GM20431 (cell line): ENCODE results near the gene CAPN11.

ENCODE experiments used
- in situ Hi-C: fragments of 300-500 bp; cut with MseI, MboI; formaldehyde crosslinking; loops from one replicate; pipeline ENCODE4 v1.15.0; 2020; ENCODE audit warnings: low sequenced_read_pairs; ENCODE audit not compliant: unreplicated experiment

Gene CAPN11

DNA sequence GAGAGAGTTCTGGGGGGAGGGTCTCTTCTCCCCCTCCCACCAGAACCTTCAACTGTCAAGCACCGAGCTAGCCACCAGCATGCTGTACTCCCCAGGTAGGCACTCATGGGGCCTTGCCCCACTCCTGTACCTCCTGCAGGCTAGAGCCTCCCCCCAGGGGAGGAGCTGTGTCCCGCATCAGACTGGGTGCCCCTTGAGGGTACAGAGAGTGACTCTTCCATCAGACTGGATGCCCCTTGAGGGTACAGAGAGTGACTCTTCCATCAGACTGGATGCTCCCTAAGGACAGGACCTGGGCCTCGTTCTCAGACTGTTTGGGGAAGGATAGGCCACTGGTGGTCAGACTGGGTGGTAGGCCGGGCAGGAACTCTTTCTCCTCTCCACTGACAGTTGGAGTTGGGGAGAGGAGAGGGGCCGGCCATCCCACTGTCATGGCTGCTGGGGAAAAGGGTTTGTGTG, at the start of gene CAPN11:
CAPN11 (plus strand) TSS at position 51 of the 459 bp plus-strand sequence; CDS start at position 80, 29 bp downstream.
- in situ Hi-C loops: loop anchor here (10.0 to 25.0 kb wide), 2 partner anchors 54 to 179 kb away; partner anchors contain the start of gene SPATS1

DNA sequence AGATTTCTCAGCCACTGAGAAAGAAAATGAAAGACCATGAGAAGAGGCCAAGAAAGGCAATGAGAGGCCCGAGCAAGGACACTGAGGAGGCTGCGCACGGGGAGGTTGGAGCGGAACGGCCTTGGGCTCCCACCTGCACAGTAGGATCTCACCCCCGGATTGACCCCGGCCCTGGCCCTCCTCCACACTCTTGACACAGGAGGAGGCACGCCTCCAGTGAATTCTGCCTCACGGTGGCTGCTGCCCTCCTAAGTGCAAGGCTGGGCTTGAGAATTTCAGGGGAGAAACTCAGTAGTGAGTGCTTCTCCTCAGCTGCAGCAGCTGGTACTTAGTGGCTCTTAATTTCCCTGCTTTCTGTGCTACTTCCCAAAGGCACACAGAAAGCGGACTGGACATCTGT, 49.4 kb upstream of the CAPN11 start:
- in situ Hi-C loops: loop anchor here (10.0 kb wide), 1 partner anchor 46 kb away; the partner anchor contains the start of gene CAPN11

DNA sequence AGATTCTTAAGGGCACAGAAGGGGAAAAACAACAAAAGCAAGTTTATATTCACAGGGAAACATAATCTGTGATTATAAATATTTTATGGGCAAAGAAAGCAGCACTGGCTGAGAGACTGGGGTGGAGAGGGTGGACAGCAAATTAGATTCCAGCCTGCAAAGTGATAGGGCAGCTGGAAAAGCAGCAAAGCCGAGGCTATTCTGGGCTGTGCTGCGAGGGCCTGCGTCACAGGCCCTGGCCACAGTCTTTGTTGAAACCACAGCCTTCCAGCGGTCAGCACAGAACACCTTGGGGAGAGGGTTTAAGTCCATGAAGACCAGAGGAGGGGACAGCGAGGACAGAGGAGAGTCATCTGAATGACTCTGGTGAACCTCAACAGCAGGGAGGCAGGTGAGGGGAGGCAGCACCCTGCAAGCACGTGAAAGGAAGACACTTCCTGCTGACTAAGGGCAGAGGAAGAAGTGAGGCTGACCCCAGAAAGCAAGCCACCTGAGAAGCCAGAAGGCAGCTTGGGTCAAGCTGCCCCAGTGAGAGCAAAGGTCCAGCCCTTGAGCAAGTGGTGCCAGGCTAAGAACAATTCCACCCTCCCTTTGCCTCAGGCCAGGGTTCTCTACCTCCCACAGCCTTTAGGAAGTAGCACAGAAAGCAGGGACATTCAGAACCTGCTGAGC, 48.5 kb upstream of the CAPN11 start:
- in situ Hi-C loops: no loop called here

DNA sequence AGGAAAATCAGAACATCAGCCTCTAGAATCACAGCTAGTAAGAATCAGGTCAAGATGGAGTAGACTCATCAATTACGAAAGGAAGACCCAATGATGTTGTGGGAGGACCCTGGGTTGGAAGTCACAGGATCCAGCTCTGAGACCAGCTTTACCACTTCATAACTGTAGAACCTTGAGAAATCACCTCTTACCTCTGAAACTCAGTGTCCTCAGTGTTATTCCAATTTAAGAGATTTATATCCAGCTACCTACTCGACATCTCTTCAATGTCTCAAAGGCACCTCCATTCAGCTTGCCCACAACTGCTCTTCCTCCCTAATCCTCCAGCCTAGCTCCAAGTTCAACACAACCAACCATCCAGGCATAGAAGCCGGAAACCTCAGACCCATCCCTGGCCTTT, 47.7 kb upstream of the CAPN11 start:
- in situ Hi-C loops: no loop called here

DNA sequence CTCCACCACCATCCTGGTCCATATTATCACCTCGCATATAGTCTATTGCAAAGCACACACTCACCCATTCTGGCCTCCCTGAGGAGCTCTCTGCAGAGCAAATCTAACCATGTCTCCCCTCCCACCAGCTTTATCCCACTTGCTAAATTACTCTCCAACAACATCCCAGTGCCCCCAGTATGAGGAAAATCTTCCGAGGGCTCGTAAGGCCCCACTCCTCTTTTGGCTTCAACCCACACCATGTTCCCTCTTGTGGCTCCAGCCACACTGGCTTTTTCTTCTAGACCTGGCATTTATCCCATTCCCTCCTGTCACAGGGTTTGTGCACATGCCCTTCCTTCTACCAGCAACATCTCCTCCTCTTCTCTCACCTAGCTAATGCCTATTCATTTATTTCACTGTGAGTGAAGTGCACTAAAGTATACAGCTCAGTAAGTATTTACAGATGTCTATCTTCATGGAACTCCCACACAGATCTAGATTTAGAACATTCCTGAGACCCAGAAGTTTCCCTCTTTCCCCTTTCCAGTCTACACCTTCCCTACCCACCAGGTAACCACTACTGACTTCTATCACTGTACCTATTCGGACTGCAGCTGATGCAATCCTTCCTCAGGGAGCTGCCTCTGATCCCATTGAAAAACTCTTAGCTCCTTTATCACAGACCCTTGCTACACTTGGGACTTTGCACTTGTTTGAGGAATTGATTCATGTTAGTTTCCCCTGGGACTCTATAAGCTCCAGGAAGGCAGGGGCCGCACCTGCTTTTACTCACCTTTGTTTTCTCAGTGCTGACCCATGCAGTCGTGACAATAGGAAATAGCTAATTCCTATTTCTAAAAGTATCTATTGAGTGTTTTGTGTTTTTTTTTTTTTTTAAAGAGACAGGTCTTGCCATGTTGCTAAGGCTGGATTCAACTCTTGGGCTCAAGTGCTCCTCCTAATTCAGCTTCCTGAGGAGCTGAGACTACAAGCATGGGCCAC, 46.9 kb upstream of the CAPN11 start:
- in situ Hi-C loops: no loop called here

DNA sequence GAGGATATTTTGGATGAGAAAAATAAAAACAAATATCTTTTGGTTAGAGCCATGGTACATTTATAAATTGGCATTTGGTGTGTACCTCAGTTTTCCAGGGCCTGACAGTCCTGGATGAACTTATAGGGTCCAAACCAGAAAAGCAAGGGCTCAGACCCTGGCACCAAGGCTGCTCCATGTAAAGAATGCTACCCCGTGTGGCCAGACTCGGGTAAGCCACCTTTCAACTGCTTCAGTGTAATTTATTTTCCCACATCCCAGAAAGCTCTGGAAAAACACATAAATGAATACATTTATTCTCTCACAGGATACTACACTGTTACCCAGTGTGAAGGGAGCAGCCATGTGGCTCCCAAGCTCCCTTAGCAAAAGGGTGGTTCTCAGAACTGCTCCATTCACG, 45.2 kb upstream of the CAPN11 start:
- in situ Hi-C loops: no loop called here

DNA sequence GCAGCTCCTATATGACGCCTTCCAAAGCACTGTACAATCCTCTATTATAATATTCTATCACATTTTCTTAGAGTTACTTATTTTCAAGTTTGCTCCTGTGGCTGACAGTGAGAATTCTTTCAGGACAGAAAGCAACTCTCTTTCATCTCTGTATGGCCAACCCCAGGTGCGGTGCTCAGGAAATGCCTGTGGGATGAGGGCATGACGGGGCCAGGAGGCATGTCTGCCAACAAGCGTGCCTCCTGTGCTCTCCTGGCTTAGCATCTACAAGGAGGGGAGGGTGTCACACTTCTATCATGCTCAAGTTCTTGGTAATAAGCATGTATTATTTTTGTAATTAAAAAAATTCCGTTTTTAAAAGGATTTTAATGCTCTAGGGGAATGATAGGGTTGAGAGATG, 42.8 kb upstream of the CAPN11 start:
- in situ Hi-C loops: no loop called here

DNA sequence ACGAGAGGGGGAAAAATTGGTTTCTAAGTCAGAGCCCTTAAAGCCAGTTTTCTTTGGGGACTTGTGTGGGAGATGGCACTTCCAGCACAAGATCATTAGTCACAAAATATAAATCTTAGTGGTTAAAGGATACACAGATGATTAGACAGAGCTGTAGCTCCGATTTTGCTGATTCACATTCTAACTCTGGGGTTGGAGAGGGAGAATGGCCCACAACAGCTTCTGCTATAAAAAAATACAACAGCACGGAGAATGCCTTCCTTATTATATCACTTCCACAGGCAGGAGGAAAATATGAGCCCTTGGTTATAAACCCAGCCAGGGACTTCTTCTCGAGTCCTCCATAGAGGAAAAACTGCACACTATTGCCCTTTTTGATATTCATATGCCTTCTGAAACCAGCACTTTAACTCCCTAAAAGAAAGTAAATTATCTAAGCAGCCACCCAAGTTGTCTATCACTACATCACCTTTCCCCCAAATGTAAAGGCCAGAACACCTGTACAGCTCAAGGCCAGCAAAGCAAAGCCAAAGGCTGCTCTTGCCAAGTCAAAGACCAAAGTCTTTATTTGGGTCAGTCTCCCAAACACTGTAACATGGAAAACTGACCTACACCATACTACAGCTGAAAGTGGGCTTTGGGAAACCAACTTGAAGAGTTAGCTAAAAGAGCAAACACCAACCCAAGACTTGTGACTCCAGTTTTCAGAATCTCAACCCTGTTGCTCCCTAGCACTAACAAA, 41.8 kb upstream of the CAPN11 start:
- in situ Hi-C loops: no loop called here

DNA sequence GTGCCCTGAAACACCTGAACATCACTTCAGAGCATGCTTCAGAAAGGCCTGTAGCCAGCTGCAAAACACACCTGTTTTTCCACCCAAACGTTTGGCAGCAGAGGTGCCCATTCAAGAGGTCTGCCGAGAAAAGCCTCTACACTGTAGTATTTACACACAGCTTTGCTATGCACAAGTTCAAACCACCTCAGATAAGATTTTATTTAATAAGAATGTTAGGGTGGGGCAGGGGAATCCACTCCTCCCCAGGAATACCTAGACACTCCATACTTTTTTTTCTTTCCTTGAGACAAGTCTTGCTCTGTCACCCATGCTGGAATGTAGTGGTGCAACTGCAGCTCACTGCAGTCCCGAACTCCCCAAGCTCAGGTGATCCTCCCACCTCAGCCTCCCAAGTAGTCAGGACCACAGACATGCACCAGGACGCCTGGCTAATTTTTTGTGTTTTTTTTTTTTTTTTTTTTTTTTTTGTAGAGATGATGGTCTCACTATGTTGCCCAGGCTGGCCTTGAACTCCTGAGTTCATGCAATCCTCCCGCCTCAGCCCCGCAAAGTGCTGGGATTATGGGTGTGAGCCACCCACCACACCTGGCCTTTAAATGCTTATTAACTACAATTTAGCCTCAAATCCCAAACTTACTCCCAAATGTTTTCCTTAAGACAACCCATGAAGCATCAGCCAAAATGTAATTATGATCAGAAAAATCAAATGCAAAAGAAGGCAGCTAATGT, 41.1 kb upstream of the CAPN11 start:
- in situ Hi-C loops: no loop called here

DNA sequence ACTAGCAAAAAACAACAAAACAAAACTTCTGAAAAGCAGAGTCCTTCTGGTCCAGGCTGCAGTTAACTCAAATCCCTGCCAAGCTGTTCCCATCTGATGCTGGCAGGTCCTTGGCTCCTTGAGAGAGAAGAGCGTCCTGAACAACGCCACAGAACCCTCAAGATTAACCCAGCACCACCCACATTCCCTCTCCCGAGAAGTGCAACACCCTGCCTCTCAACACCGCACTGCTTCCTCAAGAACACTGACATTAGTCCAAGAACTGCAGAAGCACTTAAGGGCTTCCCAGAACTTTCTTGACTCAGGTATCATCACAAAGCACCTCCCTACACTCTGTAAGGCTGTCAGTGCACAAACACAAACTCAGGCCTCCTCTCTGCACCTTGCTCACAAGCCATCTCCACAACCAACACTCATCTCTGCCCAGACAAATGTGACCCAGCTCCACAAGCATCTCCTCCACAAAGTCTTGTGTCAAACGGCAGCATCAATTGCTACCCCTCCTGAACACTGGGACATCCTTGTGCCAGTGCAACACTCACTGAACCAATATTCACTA, 38.8 kb upstream of the CAPN11 start:
- in situ Hi-C loops: no loop called here

DNA sequence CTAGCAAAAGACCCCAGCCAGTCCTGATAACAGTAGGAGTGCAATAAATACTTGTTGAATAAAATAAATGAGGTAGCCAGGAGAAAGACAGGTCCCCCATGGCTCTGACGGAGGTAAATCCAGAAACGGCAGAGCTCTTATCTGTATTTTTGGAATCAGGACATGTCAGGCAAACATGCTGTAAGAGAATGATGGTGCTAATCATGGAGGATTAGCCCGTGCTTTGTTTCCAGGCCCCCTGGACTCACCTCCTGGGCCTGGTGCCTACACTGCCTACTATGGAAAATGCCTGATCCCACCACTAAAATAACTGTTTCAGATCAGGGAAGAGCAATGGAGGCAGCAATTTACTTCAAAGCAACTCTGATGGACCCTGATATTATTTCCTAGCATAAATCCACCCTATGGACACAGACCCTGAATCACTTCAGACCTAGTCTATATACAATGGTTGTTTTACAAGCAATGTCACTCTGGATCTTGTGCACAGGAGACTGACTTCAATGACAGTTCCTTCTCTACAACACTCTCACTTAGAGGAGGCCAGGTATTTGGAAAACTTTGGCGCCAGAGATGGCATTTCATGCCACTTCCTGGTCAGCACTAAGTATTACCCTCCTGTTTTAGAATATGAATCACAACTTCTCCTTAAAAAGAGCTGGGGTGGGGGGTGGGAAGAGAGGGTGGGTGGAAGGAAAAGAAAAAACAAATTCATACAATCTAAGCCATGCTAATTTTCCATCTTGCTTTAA, 37.8 kb upstream of the CAPN11 start:
- in situ Hi-C loops: no loop called here

DNA sequence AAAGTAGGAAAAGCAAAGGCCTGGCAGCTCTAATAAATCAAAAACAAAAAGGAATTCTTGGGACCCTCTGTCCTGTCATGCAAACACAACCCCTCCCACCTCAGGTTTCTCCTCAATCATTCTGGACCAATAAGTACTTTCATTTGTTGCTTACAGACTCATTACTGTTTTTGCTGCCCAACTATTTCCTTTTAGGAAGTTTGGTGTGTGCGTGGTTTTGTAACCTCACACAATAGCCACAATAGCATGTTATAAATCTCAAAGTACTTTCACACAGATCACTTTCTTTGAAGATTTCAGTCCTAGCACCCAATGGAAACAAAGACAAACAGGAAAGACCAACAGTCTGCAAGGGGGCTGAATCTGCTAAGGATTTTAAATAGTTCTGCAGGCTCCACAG, 35.8 kb upstream of the CAPN11 start:
- in situ Hi-C loops: no loop called here

DNA sequence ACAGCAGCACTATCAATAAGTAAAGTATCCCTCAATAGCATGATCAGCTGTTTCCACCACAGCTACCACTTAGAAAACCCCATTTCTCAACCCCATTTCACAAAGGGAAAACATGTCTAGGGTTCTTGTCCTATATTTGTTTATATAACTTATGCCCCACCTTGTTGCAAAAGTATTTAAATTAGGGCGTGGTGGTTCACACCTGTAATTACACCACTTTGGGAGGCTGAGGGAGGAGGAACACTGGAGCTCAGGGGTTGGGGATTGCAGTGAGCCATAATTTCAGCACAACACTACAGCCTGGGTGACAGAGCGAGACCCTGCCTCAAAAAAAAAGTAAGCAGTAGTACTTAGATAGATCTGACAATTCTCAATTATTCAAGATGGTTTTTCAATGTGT, 35.1 kb upstream of the CAPN11 start:
- in situ Hi-C loops: no loop called here

DNA sequence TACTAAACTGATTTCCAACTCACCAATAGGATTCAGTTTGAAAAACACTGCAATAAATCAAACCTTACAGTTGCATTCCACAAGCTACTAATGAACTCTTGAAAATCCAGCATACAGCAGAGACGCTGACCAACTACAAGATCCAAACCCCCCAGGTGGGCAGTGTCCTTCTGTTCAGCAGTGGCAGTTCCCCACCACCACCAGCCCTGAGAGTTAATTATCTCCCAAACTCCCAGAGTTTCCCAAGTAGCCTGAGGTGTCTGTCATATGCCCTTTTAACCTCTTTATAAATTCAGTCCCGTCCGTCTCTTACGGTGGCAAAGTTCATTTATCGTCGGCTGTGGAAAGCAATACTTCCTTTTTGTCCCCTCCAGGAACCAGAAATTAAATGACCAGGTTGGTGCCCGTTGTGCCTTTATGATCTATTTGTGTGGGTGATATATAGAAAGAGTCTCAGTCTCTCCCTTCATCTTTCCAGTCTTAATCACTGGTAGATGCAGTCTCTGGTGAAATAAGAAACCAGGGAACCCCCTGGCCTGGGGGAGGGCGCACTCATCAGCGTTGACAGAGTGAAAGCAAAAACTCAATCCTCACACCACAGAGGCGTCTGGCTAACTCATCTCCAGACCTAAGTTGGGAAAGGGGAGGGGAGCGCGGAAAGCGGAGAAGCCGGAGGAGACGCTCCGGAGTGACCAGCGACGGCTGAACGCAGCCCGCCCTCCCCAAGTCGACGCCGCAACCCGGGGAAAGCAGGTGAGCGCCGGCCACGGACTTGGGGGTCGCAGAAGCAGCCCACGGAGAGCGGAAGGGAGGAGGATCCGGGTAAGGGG, 32.1 kb upstream of the CAPN11 start:
- in situ Hi-C loops: no loop called here

DNA sequence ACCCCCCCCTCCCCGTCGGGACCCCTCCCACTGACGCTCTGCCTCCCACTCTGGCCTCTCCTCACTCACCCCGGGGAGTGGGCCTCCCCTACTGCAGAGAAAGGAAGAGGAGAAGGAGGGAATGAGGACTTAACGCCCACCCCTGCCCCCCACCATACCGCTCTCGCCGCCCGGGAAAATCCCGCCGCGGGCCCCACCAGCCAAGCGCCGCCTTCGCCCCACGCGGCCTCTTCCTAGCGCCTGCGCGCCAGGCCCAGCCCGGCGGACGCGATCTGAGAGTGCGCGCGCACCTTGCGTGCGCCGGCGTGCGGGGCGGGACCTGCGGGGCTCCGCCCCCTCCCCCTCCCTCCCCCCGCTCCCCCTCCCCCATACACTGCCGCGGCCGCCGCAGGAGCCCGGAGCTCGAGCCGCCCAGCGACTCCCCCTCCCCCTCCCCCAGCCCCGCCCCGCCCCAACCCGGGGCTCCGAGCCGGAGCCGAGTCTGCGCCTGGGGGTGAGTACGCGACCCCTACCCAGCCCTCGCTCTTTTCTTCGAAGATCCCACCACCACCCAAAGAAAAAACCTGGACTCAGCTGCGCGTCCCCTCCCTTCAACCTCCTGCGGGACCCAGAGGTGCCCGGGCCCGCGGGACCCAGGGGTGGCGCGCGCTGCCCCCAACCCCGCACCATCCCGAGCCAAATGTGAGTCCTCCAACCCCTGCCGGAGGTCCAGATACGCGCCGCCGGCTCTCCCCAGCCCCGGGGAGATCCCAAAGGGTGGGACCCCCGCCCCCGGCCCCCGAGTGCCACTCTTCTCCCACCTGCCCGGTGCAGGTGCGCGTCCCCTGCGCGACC, 31.2 kb upstream of the CAPN11 start, which contains the start of the genes MRPL14 and TMEM63B:
MRPL14 (minus strand) TSS at position 267 of the 834 bp plus-strand sequence. CDS start 10,841 bp downstream, outside the sequence.
TMEM63B (plus strand) TSS at position 369 of the 834 bp plus-strand sequence. CDS start 7,031 bp downstream, outside the sequence.
- in situ Hi-C loops: no loop called here

DNA sequence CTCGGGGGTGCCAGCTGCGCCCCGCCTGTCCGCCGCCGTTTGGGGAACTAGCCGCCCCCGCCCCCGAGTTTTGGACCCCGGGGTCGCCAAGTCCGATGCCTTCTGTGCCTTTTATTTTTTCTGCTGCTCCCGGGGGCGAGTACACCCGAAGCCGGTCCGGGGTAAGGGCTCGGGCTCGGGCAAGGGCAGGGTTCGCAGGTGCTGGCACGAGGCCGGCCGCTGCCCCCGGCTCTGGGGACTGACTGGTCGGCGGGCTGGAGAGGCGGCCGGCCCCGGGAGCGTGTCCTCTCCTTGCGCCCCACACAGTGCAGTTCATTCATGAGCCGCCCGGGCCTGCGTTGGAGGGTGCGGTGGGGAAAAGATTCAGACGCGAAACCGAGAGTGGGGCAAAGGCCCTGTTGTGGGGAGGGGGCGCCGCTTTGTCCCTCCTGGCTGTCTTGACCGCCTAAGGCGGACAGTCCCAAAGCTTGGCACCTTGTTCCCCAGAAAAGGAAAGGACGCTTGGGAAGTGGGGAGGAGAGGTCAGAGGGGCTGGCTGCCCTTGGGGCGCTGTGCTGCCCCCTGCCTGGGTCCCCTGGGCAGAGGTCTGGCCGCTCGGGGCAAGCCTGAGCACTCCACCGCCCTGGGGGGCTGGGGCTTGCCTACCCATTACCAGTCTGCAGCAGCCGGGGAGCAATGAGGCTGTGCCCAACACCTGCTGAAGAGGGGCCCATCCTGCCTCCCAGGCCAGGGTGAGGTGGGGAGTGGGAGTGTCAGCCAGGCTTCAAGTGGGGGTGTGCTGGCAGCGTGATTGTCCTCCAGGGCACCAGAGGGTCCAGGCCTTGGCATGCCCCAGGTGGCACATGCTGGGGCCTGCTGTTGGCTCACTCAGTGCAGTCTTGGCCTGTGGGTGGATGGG, 30.4 kb upstream of the CAPN11 start:
- in situ Hi-C loops: no loop called here
